Measurements from ENCODE around the gene AP1M2. TPM values are rescaled to one million over a fixed set of nuclear protein-coding genes. Genes with fewer than 3 reads are reported as not detected.

AP1M2 gene
- total RNA-seq, 1 donor from 2014 or later = 0.45 TPM

GRCh38 chr19:10604460-10604980 lies 17.4 kb upstream of the AP1M2 start:
- Mint-ChIP-seq H3K36me3 (ENCODE audit: low read depth) (peaks cover 2% of the 10 kb centered on the region), H3K27ac (ENCODE audit: unreplicated experiment) (peak overlapping the region; percentile 98), H3K4me1 (ENCODE audit: low read depth) (peaks cover 21% of the 10 kb centered on the region), H3K9me3 (ENCODE audit: low read depth) (no peaks in the 10 kb centered on the region), H3K27me3 (ENCODE audit: low read depth) (no peaks in the 10 kb centered on the region), H3K4me3 (ENCODE audit: unreplicated experiment) (peak overlapping the region; percentile 89)
- DNase-seq (ENCODE audit: low spot score) = no peak
- TF ChIP-seq, protein P1, sequence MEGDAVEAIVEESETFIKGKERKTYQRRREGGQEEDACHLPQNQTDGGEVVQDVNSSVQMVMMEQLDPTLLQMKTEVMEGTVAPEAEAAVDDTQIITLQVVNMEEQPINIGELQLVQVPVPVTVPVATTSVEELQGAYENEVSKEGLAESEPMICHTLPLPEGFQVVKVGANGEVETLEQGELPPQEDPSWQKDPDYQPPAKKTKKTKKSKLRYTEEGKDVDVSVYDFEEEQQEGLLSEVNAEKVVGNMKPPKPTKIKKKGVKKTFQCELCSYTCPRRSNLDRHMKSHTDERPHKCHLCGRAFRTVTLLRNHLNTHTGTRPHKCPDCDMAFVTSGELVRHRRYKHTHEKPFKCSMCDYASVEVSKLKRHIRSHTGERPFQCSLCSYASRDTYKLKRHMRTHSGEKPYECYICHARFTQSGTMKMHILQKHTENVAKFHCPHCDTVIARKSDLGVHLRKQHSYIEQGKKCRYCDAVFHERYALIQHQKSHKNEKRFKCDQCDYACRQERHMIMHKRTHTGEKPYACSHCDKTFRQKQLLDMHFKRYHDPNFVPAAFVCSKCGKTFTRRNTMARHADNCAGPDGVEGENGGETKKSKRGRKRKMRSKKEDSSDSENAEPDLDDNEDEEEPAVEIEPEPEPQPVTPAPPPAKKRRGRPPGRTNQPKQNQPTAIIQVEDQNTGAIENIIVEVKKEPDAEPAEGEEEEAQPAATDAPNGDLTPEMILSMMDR (IDR thresholded peaks at IDR 0.05) = no peak

DNA sequence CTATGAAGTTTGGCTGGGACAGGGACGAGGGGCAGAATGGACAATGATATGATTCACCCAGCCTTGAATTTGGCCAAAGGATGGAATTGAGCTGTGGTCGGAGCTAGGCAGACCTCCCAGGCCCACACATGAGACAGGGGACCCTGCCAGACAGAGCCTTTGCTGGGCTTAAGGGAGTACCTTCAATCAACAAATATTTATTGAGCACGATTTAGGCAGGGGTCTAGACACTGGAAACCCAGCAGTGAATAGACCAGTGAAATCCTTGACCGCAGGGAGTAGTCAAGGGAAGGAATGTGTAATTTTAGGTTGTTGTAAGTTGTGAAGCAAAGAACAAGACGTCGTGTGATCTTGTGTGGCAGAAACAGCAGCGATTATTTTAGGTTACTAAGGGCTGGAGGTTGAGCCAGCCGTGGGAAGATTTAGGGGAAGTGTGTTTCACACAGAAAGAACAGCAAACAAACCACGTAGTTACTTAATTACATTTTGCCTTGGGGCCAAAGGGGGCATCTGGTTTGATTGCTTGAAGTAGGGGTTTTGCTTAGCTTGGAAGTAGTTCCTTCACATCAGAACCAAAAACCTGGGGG lies 16.9 kb upstream of the AP1M2 start:
- peak overlapping the region; percentile 98 for H3K27ac Mint-ChIP-seq (ENCODE audit: unreplicated experiment)

GRCh38 chr19:10603084-10603872 lies 16.2 kb upstream of the AP1M2 start:
- peak overlapping the region; percentile 98 for H3K27ac Mint-ChIP-seq (ENCODE audit: unreplicated experiment)
- DNase-seq (ENCODE audit: low spot score) = no peak
- peak overlapping the region; percentile 89 for H3K4me3 Mint-ChIP-seq (ENCODE audit: unreplicated experiment)
- H3K27me3 Mint-ChIP-seq (ENCODE audit: low read depth) = no peaks in the 10 kb centered on the region
- TF ChIP-seq, protein P1 (IDR thresholded peaks at IDR 0.05) = peak; percentile 13
- H3K4me1 Mint-ChIP-seq (ENCODE audit: low read depth) = peaks cover 21% of the 10 kb centered on the region
- no peaks in the 10 kb centered on the region for H3K9me3 Mint-ChIP-seq (ENCODE audit: low read depth)
- peaks cover 2% of the 10 kb centered on the region for H3K36me3 Mint-ChIP-seq (ENCODE audit: low read depth)

More for the DNA sequence above, 16.9 kb upstream of the AP1M2 start:
- H3K4me3 Mint-ChIP-seq (ENCODE audit: unreplicated experiment) = peak overlapping the region; percentile 89
- H3K4me1 Mint-ChIP-seq (ENCODE audit: low read depth) = peaks cover 21% of the 10 kb centered on the region
- H3K36me3 Mint-ChIP-seq (ENCODE audit: low read depth) = peaks cover 2% of the 10 kb centered on the region
- H3K27me3 Mint-ChIP-seq (ENCODE audit: low read depth) = no peaks in the 10 kb centered on the region
- TF ChIP-seq, protein P1 (IDR thresholded peaks at IDR 0.05) = no peak
- H3K9me3 Mint-ChIP-seq (ENCODE audit: low read depth) = no peaks in the 10 kb centered on the region
- no peak for DNase-seq (ENCODE audit: low spot score)

DNA sequence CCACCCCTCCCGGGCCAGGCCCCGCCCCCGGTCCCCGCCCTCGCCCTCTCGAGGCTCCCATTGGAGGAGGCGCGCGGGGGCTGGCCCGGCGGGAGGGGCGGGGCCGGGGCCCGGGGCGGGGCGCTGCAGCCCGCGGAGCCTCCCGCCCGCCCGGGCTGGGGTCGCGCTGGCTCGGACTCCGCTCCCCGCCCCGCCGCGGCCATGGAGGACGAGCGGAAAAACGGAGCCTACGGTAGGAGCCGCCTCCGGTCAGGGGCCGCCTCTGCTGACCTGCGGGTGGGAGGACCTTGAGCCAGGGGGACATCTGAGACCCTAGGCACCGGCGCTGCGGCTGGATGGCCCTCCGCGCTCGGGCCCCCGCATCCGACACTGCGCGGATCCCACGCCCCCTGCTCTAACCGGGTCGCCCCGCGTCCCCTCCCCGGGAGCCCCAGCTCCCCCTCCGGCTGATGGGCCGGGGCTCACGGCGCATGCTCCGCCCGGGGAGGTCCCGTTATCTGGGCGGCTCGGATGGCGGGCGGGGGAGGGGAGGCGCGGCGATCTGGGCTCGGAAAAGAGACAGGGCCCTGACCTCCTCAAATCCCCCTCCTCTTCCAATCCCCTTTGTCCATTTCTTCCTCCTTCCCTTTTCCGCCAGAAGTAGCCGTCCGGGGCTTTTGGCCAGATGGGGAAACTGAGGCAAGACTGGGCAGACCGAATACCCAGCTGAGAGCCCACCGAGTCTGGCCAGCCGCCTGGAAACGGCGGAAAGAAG lies 15.4 kb upstream of the AP1M2 start:
- DNase-seq (ENCODE audit: low spot score) = no peak
- Mint-ChIP-seq H3K36me3 (ENCODE audit: low read depth) (peaks cover 2% of the 10 kb centered on the region), H3K4me3 (ENCODE audit: unreplicated experiment) (peak overlapping the region; percentile 89), H3K9me3 (ENCODE audit: low read depth) (no peaks in the 10 kb centered on the region), H3K4me1 (ENCODE audit: low read depth) (peaks cover 21% of the 10 kb centered on the region), H3K27ac (ENCODE audit: unreplicated experiment) (peak overlapping the region; percentile 98), H3K27me3 (ENCODE audit: low read depth) (no peaks in the 10 kb centered on the region)
- TF ChIP-seq, protein P1 (IDR thresholded peaks at IDR 0.05) = no peak

GRCh38 chr19:10601999-10602329 lies 14.9 kb upstream of the AP1M2 start:
- Mint-ChIP-seq H3K9me3 (ENCODE audit: low read depth) (no peaks in the 10 kb centered on the region), H3K4me1 (ENCODE audit: low read depth) (peaks cover 21% of the 10 kb centered on the region), H3K27me3 (ENCODE audit: low read depth) (no peaks in the 10 kb centered on the region), H3K36me3 (ENCODE audit: low read depth) (no peaks in the 10 kb centered on the region), H3K27ac (ENCODE audit: unreplicated experiment) (no peak overlapping the region), H3K4me3 (ENCODE audit: unreplicated experiment) (peak overlapping the region; percentile 58)
- DNase-seq (ENCODE audit: low spot score) = no peak
- TF ChIP-seq, protein P1 (IDR thresholded peaks at IDR 0.05) = no peak
